Amygdala (tissue), 56 donors: ENCODE measurements around the gene TCIRG1.
"Not testable (repeated sequence)": the region's sequence is repeated elsewhere in the genome, so short reads cannot be mapped to it uniquely, and the experiment has no call there.

Source experiments
- DNase-seq, 56 donors: peaks; one replicate each; lab custom pipeline; 2025; lab: John Stamatoyannopoulos, UW

The TCIRG1 gene, protein sequence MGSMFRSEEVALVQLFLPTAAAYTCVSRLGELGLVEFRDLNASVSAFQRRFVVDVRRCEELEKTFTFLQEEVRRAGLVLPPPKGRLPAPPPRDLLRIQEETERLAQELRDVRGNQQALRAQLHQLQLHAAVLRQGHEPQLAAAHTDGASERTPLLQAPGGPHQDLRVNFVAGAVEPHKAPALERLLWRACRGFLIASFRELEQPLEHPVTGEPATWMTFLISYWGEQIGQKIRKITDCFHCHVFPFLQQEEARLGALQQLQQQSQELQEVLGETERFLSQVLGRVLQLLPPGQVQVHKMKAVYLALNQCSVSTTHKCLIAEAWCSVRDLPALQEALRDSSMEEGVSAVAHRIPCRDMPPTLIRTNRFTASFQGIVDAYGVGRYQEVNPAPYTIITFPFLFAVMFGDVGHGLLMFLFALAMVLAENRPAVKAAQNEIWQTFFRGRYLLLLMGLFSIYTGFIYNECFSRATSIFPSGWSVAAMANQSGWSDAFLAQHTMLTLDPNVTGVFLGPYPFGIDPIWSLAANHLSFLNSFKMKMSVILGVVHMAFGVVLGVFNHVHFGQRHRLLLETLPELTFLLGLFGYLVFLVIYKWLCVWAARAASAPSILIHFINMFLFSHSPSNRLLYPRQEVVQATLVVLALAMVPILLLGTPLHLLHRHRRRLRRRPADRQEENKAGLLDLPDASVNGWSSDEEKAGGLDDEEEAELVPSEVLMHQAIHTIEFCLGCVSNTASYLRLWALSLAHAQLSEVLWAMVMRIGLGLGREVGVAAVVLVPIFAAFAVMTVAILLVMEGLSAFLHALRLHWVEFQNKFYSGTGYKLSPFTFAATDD

DNA sequence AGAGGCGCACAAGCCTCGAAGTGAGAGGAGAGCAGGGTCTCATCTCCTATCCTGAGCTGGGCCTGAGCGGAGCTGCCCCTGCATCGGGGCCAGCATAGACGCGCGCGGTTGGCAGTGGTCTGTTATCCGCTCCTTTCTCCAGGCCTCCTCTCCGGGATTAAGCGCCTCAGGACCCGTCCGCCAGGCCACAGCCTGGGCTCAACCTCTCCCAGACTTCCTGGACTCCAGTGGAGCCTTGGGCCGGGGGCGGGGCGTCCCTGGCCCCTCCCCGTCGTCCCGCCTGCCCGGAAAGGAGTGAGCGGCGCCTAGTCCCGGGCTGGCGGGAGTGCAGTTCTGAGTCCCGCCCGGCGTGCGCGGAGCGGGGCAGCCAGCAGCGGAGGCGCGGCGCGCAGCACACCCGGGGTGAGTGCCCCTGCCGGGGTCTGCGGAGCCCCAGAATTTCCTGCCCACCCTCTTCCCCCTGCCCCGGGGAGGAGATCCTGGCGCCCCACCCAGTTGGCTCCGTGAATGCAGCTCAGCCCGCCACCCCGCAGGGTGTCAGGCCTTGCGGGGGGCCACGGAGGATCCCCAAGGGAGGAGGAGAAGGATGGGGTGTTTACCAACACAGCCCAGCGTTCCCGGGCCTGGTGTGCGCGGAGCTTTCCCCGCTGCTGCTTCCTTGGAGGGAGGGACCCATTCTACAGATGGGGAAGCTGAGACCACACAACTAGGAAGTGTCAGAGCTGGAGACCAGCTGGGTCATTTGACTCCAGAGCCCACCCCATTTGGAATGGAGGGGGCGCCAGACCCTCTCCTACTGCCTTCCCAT is at the start of gene TCIRG1:
Gene TCIRG1, plus strand, starts transcription at position 308 of the 808 bp plus-strand sequence. CDS start 2,247 bp downstream, outside the sequence.
- peak in 21 of 56 donors; percentile 10 to 71 (median 44) for DNase-seq

DNA sequence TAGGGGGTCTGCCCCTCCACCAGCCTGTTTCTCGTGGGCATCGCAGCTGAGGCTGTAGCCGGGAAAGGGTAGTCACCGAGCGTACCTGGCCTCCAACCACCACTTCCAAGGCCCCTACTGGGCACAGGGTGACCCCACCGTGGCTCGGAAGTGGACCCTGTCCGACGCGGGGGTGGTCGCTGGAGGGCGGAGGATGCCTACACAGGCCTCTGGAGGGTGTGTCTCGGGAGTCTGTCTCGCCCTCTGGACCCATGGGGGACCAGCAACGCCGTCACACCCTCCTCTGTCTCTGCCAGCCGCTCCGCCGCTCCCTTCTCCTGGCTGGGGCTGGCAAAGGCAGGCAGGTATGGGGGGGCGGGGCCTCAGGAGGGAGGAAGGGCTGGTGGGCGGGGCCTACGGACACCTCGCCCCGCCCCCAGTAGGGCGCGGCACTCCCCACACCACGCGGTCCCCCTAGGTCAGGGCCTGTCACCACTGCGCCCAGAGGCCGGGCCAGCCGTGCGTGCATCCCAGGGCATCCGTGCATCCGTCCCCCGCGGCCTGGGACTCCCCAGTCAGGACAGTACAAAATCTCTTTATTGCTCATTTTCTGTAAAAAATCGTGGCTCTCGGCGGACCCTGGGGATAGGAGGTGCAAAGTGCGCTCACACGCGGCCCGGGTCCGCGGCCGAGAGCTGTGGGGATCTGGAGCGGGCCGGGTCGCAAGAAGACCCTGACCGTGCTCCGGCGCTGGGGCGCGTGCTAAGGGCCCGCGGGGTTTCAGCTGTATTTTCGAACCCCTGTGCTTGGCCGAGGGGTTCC is 48.1 kb upstream of the TCIRG1 start:
- not testable (repeated sequence) for DNase-seq

DNA sequence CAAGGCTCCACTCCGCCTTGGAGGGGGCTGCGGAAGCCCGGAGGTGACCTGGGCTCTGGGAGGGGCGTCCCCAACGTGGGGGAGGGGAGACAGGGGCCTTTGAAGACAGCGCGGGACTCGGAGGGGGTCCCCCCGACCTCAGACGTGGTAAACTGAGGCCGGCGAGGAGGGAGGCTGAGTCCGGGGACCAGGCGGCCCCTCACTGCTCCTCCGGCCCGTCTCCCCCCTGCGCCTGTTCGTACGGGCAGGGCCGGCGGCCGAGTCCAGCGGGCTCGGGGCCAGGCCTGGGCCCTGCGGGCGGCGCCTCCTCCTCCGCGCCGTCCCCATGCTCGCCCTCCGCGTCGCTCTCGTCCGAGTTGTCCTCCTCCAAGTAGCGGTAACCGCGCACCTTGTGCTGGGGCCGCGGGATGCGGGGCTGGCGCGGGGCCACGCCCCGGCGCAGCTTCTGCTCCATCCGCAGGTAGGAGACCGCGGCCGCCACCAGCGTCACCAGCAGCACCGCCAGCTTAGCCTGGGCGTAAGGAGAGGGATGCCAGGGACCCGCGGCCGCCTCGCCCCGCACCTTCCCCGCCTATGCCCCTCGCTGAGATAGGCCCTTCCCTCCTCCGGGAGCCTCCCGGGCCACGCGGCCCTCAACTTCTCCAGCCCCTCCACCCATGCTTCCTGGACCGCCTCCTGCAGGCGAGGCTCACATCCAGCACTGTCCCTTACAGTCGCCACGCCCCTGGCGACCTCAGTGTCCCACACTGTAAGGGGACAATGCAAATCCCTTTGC is 47.3 kb upstream of the TCIRG1 start:
- not testable (repeated sequence) for DNase-seq

DNA sequence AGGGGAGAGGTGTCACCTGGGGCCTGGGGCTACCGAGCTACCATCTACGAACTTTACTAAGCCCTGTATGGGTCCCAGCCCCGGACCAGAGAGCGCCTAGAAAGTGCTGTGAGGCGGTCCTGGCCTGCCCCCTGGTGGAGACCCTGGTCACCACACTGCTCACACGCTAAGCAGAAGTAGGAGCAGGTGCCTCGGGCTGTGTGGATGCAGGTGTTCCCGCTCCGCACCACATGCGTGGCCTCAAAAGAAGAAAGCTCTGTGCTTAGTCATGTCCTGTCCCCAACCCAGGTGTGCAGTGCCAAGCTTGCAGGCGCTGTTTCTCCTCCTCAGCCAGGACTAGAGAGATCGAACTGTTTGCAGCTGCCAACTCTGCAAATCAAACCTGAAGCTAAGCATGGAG is 45.0 kb upstream of the TCIRG1 start:
- peak in 5 of 56 donors; percentile 11 to 35 (median 21) for DNase-seq

DNA sequence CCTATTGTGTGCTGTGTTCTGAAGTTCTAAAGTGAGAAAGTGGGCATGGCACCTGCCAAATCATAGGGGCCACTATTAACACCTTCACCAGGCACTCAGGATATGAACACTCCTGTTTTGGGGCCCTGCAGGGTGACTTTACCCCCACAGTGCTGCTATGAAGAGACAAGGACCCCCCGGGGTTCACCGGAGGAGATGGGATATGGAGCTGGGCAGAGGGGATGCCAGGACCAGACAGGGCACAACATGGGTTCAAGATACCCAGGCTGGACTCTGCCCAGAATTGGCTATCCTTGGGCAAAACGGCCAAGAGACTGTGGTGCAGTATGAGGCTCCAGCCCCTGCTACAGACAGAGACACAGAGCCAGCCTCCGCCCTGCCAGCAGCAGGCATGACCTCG is 44.4 kb upstream of the TCIRG1 start:
- DNase-seq, result not testable (repeated sequence)

DNA sequence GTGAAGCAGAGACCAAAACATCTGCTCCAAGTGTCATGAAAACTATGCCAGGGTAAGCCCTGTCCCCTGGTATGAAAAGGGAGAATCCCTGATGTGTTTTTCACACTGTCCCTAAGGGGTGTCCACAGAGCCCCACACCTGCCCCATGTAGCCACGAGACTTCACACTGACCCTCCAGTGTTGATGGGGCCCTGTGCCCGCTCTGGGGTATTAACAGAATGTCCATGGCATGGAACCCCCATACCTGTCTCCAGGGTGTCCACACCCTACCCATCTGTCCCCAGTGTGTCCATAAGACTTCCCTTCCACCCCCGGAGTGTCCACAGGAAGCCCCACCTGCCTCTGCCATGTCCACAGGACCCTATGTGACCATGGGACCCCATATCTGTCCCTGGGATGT is 43.7 kb upstream of the TCIRG1 start:
- not testable (repeated sequence) for DNase-seq

DNA sequence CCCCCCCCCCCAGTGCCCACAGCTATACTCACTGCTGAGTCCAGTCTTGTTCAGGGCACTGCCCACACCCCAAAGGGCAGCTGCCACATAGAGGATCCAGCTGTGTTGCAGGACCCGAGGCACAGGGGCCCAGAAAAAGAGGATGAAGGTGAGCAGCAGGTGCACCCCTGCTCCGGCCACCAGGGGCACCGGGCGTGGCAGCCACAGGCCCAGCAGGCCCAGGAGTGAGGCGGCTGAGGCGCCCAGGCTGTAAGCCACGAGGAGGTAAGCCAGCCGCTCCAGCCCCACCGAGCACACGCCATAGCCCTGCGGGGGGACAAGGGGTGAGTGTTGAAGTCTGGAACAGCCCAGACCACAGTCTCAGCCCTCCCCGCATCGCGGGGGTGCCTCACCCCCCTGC is 43.2 kb upstream of the TCIRG1 start:
- not testable (repeated sequence) for DNase-seq

DNA sequence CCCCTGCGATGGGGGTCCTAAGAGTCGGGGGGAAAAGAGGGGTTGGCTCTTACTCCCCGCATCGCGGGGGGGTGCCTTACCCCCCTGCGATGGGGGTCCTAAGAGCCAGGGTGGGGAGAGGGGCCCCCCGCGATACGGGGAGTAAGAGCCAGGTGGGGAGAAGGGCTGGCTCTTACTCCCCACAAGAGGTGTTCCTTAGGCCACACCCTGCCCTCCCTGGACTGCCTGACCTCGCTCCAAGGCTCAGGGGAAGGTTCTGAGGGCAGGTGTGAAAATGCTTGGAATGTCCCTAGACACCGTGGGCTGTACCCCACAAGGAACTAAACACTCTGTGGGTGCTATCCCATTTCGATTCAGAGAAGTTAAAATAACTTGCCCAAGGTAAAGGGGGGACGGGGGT is 42.8 kb upstream of the TCIRG1 start:
- DNase-seq, result no peak

DNA sequence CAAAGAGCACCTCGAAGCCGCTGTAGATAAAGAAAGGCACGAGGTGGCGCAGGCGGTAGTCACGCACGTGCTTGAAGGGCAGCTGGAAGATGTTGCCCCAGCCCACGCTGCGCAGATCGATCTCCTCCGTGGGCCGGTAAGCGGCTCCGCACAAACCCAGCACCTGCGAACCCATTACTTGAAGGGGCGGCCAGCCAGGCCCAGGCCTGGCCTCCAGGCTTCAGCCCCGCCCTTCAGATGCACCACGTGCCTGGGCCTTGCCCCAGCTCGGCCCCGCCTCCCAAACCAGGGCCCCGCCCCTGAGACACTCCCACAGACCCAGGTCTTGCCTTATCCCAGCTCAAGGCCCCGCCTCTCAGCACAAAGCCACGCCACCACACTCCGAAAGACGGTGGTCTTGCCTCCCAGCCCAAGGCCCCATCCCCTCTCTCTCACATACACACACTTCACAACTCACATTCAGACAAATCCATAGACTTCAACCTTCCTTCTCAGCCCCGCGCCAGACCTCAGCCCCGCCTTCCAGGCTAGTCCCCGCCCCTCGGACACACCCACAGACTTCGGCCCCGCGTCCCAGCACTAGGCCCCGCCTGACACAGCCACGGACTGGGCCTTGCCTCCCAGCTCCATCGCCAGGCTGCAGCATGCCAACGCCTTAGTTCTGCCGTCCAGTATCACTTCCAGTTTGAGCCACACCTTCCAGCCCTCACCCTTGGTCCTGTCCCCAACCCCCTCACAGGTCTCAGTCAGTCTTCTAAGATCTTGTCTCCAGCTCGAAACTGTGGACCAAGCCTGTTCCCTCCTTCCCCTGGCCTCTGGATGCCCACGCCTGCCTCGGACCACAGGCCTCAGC is 42.0 kb upstream of the TCIRG1 start:
- peak in 1 of 56 donors; percentile 11 for DNase-seq

DNA sequence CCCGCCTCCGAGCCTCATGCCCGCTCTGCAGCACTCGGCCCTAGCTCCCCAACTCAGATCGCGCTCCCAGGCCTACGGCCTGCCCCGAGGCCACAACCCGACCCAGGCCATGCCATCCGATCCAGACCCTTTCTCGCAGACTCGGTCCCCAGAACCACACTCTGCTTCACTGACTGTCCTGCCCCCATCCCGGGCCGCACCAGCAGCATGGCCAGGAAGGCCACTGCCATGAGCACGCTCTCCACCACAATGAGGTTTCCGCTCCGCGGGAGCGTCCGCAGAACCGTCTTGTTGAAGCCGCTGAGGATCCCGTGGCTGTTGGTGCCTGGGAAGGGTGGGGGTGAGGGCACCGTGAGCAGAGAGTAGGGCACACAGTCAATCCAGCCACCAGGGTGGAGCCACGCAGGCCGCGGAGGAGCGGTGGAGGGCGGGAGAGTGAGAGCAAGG is 41.3 kb upstream of the TCIRG1 start:
- DNase-seq, result no peak

DNA sequence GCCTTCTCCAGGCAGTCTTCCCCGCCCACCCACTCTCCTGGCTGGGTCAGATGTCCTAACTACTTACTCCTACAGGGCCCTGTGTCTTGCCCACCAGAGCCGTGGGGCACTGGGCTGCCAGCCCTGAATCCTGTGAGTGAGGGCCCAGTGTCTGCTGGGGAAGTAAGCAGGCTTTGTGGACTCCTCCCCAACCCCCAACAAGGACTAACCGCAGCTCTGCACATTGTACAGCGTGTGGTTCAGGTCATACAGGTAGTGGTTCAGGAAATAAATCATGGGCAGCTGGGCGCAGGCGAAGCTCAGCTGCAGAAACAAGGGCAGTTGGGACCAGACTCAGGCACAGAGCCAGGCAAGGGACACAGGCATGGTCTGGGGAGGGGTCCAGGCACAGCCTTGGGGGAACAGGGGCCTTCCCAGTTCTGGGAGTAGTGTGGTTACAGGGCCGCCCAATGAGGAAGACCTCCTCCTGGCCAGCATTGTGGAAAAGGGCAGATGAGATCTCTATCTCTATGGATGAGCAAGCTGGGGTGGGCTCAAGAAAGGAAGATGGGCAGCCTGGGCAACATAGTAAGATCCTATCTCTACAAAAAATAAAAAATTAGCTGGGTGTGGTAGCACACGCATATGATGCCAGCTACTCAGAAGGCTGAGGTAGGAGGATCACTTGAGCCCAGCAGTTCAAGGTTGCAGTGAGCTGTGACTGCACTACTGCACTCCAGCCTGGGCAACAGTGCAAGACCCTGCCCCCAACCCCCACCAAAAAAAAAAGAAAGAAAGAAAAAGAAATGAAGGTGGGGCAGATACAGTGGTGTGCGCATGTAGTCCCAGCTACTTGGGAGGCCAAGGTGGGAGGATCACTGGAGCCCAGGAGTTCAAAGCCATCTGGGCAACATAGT is 40.4 kb upstream of the TCIRG1 start:
- no peak for DNase-seq

DNA sequence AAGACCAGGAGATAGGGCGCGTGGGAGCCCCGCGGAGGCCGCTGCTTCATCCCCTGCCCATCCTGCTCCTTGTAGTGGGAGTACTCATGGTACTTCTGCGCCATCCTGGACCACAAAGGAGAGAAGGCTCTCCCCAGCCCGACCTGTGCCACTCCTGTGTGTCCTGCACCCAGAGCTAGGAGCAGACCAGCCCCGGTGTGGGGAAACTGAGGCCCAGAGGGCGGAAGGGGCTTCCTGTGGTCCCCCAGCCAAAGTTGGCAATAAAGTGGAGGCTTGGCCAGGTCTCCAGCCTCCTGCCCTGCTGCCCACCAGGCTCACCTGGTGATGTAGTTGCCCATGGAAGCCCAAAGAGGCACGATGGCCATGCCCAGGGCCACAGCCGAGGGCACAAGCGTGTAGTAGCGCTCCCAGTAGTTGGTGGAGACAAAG is 39.6 kb upstream of the TCIRG1 start:
- no peak for DNase-seq

DNA sequence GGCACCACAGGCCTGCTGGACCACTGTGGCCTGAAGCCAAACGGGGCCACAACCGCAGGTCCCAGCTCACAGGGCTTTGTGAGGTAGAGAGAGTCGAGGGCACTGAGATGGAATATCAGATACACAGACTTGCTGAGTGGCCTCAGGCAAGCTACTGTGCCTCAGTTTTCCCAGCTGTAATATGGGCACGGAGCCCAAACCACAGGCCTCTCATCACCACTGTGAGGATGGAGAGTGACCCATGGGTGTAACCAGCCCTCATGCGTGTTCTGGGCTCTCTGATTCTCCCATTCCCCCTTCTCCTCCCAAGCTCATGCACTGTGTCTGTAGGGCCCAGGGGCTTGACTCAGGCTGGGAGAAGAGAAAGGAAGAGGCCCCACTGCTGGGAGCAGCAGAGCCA is 39.1 kb upstream of the TCIRG1 start:
- no peak for DNase-seq

DNA sequence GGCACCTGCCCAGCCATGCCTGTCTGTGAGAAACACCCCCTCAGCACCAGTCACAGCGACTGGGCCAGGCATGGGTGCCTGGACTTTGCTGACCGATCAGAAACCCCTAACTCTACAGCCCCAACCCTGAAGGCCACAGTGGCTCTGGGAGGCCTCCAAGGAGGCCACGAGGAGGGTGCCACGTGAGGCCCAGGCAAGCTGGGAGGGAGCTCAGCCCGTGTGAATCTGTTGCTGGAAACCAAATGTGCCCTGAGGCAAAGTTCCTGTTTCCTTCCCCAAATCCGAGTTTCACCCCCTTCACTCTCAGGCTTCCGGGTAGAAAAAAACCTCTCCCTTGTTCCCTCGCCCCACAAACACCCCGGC is 36.3 kb upstream of the TCIRG1 start:
- DNase-seq, result no peak

DNA sequence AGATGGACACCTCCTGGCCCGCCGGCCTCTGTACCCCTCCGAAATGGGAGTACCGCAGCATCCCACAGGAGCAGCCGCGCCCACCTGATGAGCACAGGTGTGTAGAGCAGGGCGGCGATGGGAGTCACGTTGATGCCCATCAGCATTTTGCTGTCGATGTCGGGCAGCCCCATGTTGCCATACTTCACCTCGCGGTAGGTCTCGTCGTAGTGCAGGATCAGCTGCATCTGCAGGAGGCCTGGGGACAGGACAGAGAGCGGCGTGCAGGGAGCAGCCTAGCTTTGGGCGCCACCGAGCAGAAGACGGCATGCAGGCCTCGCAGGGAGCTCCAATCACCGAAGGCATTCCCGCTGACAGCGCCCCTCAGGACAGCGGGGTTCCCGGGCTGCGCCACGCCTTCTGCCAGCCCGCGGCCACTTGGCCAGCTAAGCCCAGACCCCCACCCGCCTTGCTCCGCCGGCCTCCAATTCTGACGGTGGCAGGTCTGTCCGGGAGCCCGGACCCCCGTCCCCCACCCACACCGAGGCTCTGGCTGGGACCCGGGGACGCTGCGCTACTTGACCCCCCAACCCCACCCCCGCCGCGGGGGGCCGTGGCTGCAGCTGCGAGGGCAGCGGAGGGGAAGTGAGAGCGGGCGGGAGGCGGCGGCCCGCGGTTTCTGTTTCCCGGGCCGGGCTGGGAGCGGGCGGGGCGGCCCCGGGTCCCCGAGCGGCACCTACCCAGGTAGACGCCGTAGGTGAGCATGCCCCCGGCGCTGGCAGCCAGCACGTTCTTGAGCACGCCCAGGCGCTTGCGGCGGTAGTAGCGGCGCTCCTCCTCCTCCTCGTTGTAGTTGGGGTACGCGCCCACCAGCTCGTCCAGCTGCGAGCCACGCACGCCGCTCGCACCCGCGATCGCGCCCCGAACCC is 35.6 kb upstream of the TCIRG1 start:
- DNase-seq, result peak in 2 of 56 donors; percentile 36 to 43
